ENCODE results near the gene ACP6.
"Not testable (repeated sequence)": the region's sequence is repeated elsewhere in the genome, so short reads cannot be mapped to it uniquely, and the experiment has no call there.

DNA sequence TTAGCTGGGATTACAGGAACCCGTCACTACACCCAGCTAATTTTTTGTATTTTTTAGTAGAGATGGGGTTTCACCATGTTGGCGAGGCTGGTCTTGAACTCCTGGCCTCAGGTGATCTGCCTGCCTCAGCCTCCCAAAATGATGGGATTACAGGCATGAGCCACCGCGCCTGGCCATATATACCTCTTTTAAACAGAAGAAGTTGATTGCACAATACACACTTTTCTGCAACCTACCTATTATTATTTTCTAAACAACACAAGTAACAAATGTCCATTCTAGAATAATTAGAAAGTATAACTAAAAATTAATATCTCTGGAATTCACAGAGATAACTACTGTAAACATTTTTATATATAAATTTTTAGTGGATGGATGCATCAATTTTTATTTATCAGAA lies 55.4 kb downstream of the ACP6 start:
- TF ChIP-seq, protein P1, sequence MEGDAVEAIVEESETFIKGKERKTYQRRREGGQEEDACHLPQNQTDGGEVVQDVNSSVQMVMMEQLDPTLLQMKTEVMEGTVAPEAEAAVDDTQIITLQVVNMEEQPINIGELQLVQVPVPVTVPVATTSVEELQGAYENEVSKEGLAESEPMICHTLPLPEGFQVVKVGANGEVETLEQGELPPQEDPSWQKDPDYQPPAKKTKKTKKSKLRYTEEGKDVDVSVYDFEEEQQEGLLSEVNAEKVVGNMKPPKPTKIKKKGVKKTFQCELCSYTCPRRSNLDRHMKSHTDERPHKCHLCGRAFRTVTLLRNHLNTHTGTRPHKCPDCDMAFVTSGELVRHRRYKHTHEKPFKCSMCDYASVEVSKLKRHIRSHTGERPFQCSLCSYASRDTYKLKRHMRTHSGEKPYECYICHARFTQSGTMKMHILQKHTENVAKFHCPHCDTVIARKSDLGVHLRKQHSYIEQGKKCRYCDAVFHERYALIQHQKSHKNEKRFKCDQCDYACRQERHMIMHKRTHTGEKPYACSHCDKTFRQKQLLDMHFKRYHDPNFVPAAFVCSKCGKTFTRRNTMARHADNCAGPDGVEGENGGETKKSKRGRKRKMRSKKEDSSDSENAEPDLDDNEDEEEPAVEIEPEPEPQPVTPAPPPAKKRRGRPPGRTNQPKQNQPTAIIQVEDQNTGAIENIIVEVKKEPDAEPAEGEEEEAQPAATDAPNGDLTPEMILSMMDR (IDR thresholded peaks at IDR 0.05) = not testable (repeated sequence)
- not testable (repeated sequence) for TF ChIP-seq POLR2A (IDR thresholded peaks at IDR 0.05)
